CD4-positive, CD25-positive, alpha-beta regulatory T cell (primary cell): ENCODE data around the gene NUP160. TPM values are rescaled to one million over a fixed set of nuclear protein-coding genes. Genes with fewer than 3 reads are reported as not detected.
"Not testable (repeated sequence)": the region's sequence is repeated elsewhere in the genome, so short reads cannot be mapped to it uniquely, and the experiment has no call there.

ENCODE experiments used
- ATAC-seq, 2 donors: fragments of 150-1000 bp; cut with Tn5 transposase; one replicate each; pipeline ENCODE4 v1.10.0; 2021; ENCODE audit warnings: low read depth in 2 of 2, moderate number of reproducible peaks in 2 of 2, moderate library complexity in 1 of 2
- DNase-seq, 3 donors: peaks; one replicate each; pipeline versions ENCODE4 v3.0.0 to v3.0.0-alpha.2; 2012 to 2022; ENCODE audit warnings: mixed read lengths in 1 of 3
- H3K27ac ChIP-seq: one replicate; pipeline ENCODE4 v1.7.0; 2013; ENCODE audit warnings: mild to moderate bottlenecking, low read length; ENCODE audit not compliant: insufficient read depth, poor library complexity, severe bottlenecking
- H3K27me3 ChIP-seq: one replicate; pipeline ENCODE4 v1.7.0; 2013; ENCODE audit warnings: low read length; ENCODE audit not compliant: control insufficient read depth, insufficient read depth
- H3K36me3 ChIP-seq: one replicate; pipeline ENCODE4 v1.7.0; 2013; ENCODE audit warnings: mild to moderate bottlenecking, low read length, moderate library complexity; ENCODE audit not compliant: control insufficient read depth, insufficient read depth
- H3K4me1 ChIP-seq: 2 replicates; pipeline ENCODE4 v1.7.0; 2013; ENCODE audit warnings: mild to moderate bottlenecking, low read length; ENCODE audit not compliant: insufficient read depth, control insufficient read depth, poor library complexity, severe bottlenecking
- H3K4me3 ChIP-seq: one replicate; pipeline ENCODE4 v1.7.0; 2013; ENCODE audit warnings: low read depth, mild to moderate bottlenecking, low read length, moderate library complexity
- H3K9me3 ChIP-seq, 2 experiments: 1 replicate in 1 of 2; 2 replicates in 1 of 2; pipeline ENCODE4 v1.7.0; 2013; ENCODE audit warnings: low read length in 2 of 2, mild to moderate bottlenecking in 1 of 2, moderate library complexity in 1 of 2; ENCODE audit not compliant: control insufficient read depth in 2 of 2
- H3K27ac Mint-ChIP-seq, 3 donors: one replicate each; pipeline ENCODE4 v1.8.0; 2020 to 2022; ENCODE audit warnings: mild to moderate bottlenecking in 3 of 3, mixed read lengths in 3 of 3, moderate library complexity in 2 of 3
- H3K27me3 Mint-ChIP-seq: one replicate; pipeline ENCODE4 v1.8.0; 2022; ENCODE audit warnings: mild to moderate bottlenecking, mixed read lengths
- H3K36me3 Mint-ChIP-seq: one replicate; pipeline ENCODE4 v1.8.0; 2020; ENCODE audit warnings: mixed read lengths
- H3K4me1 Mint-ChIP-seq, 4 donors: one replicate each; pipeline ENCODE4 v1.8.0; 2020 to 2022; ENCODE audit warnings: mixed read lengths in 4 of 4, mild to moderate bottlenecking in 1 of 4
- H3K4me3 Mint-ChIP-seq, 4 donors: one replicate each; pipeline ENCODE4 v1.8.0; 2020 to 2022; ENCODE audit warnings: mild to moderate bottlenecking in 4 of 4, mixed read lengths in 4 of 4, moderate library complexity in 3 of 4
- H3K9me3 Mint-ChIP-seq, 7 donors: one replicate each; pipeline ENCODE4 v1.8.0; 2020 to 2022; ENCODE audit warnings: mixed read lengths in 7 of 7, mild to moderate bottlenecking in 3 of 7, moderate library complexity in 2 of 7
- polyA plus RNA-seq, 4 donors: library from polyadenylated mRNA; unstranded; fragments of 300-500 nt; fragmentation: Illumina TruSeq; gene quantifications; one replicate each; pipeline ENCODE4 v1.2.3, GENCODE V29; 2021
- total RNA-seq: library from RNA; stranded (reverse); gene quantifications from one replicate; pipeline ENCODE4 v1.2.3, GENCODE V29; 2022

NUP160 gene
- total and polyA plus RNA-seq, 5 donors from 2014 or later: 23.5 to 43.0 (median 25.0) TPM

- ATAC-seq (no peak), DNase-seq (no peak)
- H3K27me3 ChIP-seq: no peaks in the 10 kb centered on the region
- Mint-ChIP-seq H3K4me3 (no peak overlapping the region), H3K36me3 (no peaks in the 10 kb centered on the region), H3K27ac (no peak overlapping the region), H3K27me3 (peaks cover 21% of the 10 kb centered on the region), H3K4me1 (peaks cover 7 to 18% (median 13%) of the 10 kb centered on the region in 4 donors), H3K9me3 (peaks cover 0 to 3% (median 0%) of the 10 kb centered on the region in 7 donors)
- H3K27ac ChIP-seq: no peak overlapping the region
- no peaks in the 10 kb centered on the region for H3K9me3 ChIP-seq
- no peak overlapping the region for H3K4me3 ChIP-seq
- H3K4me1 ChIP-seq: peaks cover 9% of the 10 kb centered on the region
- H3K36me3 ChIP-seq: no peaks in the 10 kb centered on the region
These were observed 19.7 kb upstream of the NUP160 start for GRCh38 chr11:47867823-47868222.

GRCh38 chr11:47866892-47867291 is 18.7 kb upstream of the NUP160 start:
- DNase-seq, H3K9me3 Mint-ChIP-seq, H3K27me3 ChIP-seq, H3K36me3 ChIP-seq, ATAC-seq, H3K4me3 ChIP-seq, H3K36me3 Mint-ChIP-seq, H3K27ac Mint-ChIP-seq, H3K27ac ChIP-seq, H3K4me3 Mint-ChIP-seq, H3K9me3 ChIP-seq: not testable (repeated sequence)
- H3K4me1 Mint-ChIP-seq: peaks cover 7 to 24% (median 13%) of the 10 kb centered on the region in 4 donors
- peaks cover 13% of the 10 kb centered on the region for H3K4me1 ChIP-seq
- H3K27me3 Mint-ChIP-seq: peaks cover 17% of the 10 kb centered on the region

- peaks cover 24% of the 10 kb centered on the region for H3K27me3 Mint-ChIP-seq
- no peaks in the 10 kb centered on the region for H3K36me3 Mint-ChIP-seq
- no peak overlapping the region for H3K4me3 ChIP-seq
- H3K4me3 Mint-ChIP-seq: no peak overlapping the region
- peak overlapping the region in 1 of 3 donors; percentile 21 for H3K27ac Mint-ChIP-seq
- no peaks in the 10 kb centered on the region for H3K36me3 ChIP-seq
- ATAC-seq (no peak), DNase-seq (no peak)
- no peaks in the 10 kb centered on the region for H3K27me3 ChIP-seq
- H3K9me3 ChIP-seq: no peaks in the 10 kb centered on the region
- peaks cover 0 to 3% (median 0%) of the 10 kb centered on the region in 7 donors for H3K9me3 Mint-ChIP-seq
- peaks cover 13% of the 10 kb centered on the region for H3K4me1 ChIP-seq
- H3K27ac ChIP-seq: no peak overlapping the region
- H3K4me1 Mint-ChIP-seq: peaks cover 7 to 31% (median 13%) of the 10 kb centered on the region in 4 donors
These were observed 16.8 kb upstream of the NUP160 start for GRCh38 chr11:47864901-47865300.

- Histone ChIP-seq H3K36me3 (no peaks in the 10 kb centered on the region), H3K4me3 (no peak overlapping the region), H3K4me1 (peaks cover 13% of the 10 kb centered on the region), H3K27ac (no peak overlapping the region), H3K9me3 (no peaks in the 10 kb centered on the region), H3K27me3 (no peaks in the 10 kb centered on the region)
- ATAC-seq: no peak
- H3K27ac Mint-ChIP-seq: no peak overlapping the region
- H3K9me3 Mint-ChIP-seq: peaks cover 0 to 3% (median 0%) of the 10 kb centered on the region in 7 donors
- no peak for DNase-seq
- H3K4me3 Mint-ChIP-seq: no peak overlapping the region
- H3K4me1 Mint-ChIP-seq: peaks cover 7 to 31% (median 13%) of the 10 kb centered on the region in 4 donors
- peaks cover 27% of the 10 kb centered on the region for H3K27me3 Mint-ChIP-seq
- H3K36me3 Mint-ChIP-seq: no peaks in the 10 kb centered on the region
These were observed 15.8 kb upstream of the NUP160 start for GRCh38 chr11:47863898-47864430.

GRCh38 chr11:47863189-47863897 is 15.2 kb upstream of the NUP160 start:
- DNase-seq (peak in 2 of 3 donors; percentile 36 to 86), ATAC-seq (peak; percentile 75 to 77)
- Mint-ChIP-seq H3K27ac (peak overlapping the region in 1 of 3 donors; percentile 11), H3K9me3 (peaks cover 0 to 3% (median 0%) of the 10 kb centered on the region in 7 donors), H3K4me1 (peaks cover 7 to 31% (median 13%) of the 10 kb centered on the region in 4 donors), H3K27me3 (peaks cover 29% of the 10 kb centered on the region), H3K4me3 (peak overlapping the region in 1 of 4 donors; percentile 18), H3K36me3 (no peaks in the 10 kb centered on the region)
- no peaks in the 10 kb centered on the region for H3K27me3 ChIP-seq
- H3K4me1 ChIP-seq: peaks cover 13% of the 10 kb centered on the region
- H3K27ac ChIP-seq: no peak overlapping the region
- H3K9me3 ChIP-seq: no peaks in the 10 kb centered on the region
- no peaks in the 10 kb centered on the region for H3K36me3 ChIP-seq
- no peak overlapping the region for H3K4me3 ChIP-seq

GRCh38 chr11:47861728-47862127 is 13.6 kb upstream of the NUP160 start:
- Histone ChIP-seq H3K27ac (no peak overlapping the region), H3K36me3 (no peaks in the 10 kb centered on the region), H3K4me1 (peaks cover 13% of the 10 kb centered on the region), H3K4me3 (no peak overlapping the region), H3K9me3 (no peaks in the 10 kb centered on the region), H3K27me3 (no peaks in the 10 kb centered on the region)
- Mint-ChIP-seq H3K27me3 (peaks cover 32% of the 10 kb centered on the region), H3K4me3 (no peak overlapping the region), H3K36me3 (no peaks in the 10 kb centered on the region), H3K4me1 (peaks cover 7 to 31% (median 13%) of the 10 kb centered on the region in 4 donors), H3K9me3 (no peaks in the 10 kb centered on the region), H3K27ac (peak overlapping the region in 1 of 3 donors; percentile 58)
- DNase-seq (peak in 1 of 3 donors; percentile 53), ATAC-seq (peak in 1 of 2 donors; percentile 35)

GRCh38 chr11:47860536-47860935 is 12.4 kb upstream of the NUP160 start:
- H3K36me3 ChIP-seq: no peaks in the 10 kb centered on the region
- no peak overlapping the region for H3K27ac ChIP-seq
- peaks cover 13% of the 10 kb centered on the region for H3K4me1 ChIP-seq
- Mint-ChIP-seq H3K27ac (no peak overlapping the region), H3K27me3 (peaks cover 32% of the 10 kb centered on the region), H3K36me3 (no peaks in the 10 kb centered on the region), H3K4me3 (no peak overlapping the region), H3K9me3 (no peaks in the 10 kb centered on the region), H3K4me1 (peaks cover 7 to 31% (median 13%) of the 10 kb centered on the region in 4 donors)
- H3K9me3 ChIP-seq: no peaks in the 10 kb centered on the region
- ATAC-seq (no peak), DNase-seq (no peak)
- no peak overlapping the region for H3K4me3 ChIP-seq
- H3K27me3 ChIP-seq: no peaks in the 10 kb centered on the region
